ENCODE results near the gene CLEC14A.

CLEC14A gene

DNA sequence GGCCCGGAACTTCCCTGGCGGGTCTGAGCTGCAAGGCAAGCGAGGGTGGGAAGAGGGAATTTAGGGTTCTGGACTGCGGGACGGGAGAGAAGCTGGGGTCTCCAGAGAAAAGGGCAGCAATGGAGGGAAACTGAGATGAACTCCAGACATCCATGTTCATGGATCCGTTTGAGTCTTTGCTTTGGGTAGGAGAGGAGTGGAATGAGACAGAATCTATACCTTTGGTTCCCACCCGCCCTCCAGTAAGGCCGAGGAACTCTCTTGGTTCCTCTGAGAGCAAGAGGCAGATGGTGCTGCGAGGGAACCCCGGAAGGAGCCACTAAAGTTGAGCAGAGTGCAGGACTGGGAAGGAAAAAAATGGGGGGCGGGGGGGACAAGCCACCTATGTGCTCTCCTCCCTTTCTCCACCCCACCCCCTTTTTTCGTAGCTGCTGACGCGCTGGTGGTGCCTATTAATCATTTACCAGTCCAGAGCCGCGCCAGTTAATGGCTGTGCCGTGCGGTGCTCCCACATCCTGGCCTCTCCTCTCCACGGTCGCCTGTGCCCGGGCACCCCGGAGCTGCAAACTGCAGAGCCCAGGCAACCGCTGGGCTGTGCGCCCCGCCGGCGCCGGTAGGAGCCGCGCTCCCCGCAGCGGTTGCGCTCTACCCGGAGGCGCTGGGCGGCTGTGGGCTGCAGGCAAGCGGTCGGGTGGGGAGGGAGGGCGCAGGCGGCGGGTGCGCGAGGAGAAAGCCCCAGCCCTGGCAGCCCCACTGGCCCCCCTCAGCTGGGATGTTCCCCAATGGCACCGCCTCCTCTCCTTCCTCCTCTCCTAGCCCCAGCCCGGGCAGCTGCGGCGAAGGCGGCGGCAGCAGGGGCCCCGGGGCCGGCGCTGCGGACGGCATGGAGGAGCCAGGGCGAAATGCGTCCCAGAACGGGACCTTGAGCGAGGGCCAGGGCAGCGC lies 47.0 kb downstream of the CLEC14A start:
- Histone ChIP-seq H3K36me3 (ENCODE audit: control insufficient read depth, insufficient read depth, low read length) (peaks cover 3% of the 10 kb centered on the region), H3K9me3 (ENCODE audit: control insufficient read depth, low read length) (no peaks in the 10 kb centered on the region), H3K4me1 (ENCODE audit: control insufficient read depth, insufficient read depth, low read length) (peaks cover 14% of the 10 kb centered on the region), H3K27me3 (ENCODE audit: control insufficient read depth, insufficient read depth, low read length) (peaks cover 12% of the 10 kb centered on the region), H3K9ac (ENCODE audit: low read length) (peak overlapping the region; percentile 78), H3K4me3 (ENCODE audit: low read length) (peak overlapping the region; percentile 94)

- peak within 1 kb of the TSS; percentile 78 for H3K9ac ChIP-seq (ENCODE audit: low read length)
- no peaks in the 10 kb centered on the region for H3K9me3 ChIP-seq (ENCODE audit: control insufficient read depth, low read length)
- peaks cover 14% of the 10 kb centered on the region for H3K4me1 ChIP-seq (ENCODE audit: control insufficient read depth, insufficient read depth, low read length)
- peaks cover 12% of the 10 kb centered on the region for H3K27me3 ChIP-seq (ENCODE audit: control insufficient read depth, insufficient read depth, low read length)
- peaks cover 3% of the 10 kb centered on the region for H3K36me3 ChIP-seq (ENCODE audit: control insufficient read depth, insufficient read depth, low read length)
- peak within 1 kb of the TSS; percentile 94 for H3K4me3 ChIP-seq (ENCODE audit: low read length)
Measured at GRCh38 chr14:38207736-38208617, 47.9 kb downstream of the CLEC14A start, which contains the start of gene SSTR1. TSS of gene SSTR1 (plus strand) at chr14:38207904. CDS start at chr14:38209390, 1,486 bp downstream.

GRCh38 chr14:38207377-38207735 lies 48.5 kb downstream of the CLEC14A start:
- peaks cover 12% of the 10 kb centered on the region for H3K27me3 ChIP-seq (ENCODE audit: control insufficient read depth, insufficient read depth, low read length)
- H3K9me3 ChIP-seq (ENCODE audit: control insufficient read depth, low read length), result no peaks in the 10 kb centered on the region
- H3K4me1 ChIP-seq (ENCODE audit: control insufficient read depth, insufficient read depth, low read length), result peaks cover 14% of the 10 kb centered on the region
- peak overlapping the region; percentile 78 for H3K9ac ChIP-seq (ENCODE audit: low read length)
- peaks cover 3% of the 10 kb centered on the region for H3K36me3 ChIP-seq (ENCODE audit: control insufficient read depth, insufficient read depth, low read length)
- peak overlapping the region; percentile 94 for H3K4me3 ChIP-seq (ENCODE audit: low read length)

GRCh38 chr14:38206689-38207376 lies 49.1 kb downstream of the CLEC14A start:
- peaks cover 16% of the 10 kb centered on the region for H3K4me1 ChIP-seq (ENCODE audit: control insufficient read depth, insufficient read depth, low read length)
- H3K9ac ChIP-seq (ENCODE audit: low read length), result peak overlapping the region; percentile 78
- H3K36me3 ChIP-seq (ENCODE audit: control insufficient read depth, insufficient read depth, low read length), result peaks cover 3% of the 10 kb centered on the region
- peak overlapping the region; percentile 94 for H3K4me3 ChIP-seq (ENCODE audit: low read length)
- H3K9me3 ChIP-seq (ENCODE audit: control insufficient read depth, low read length), result no peaks in the 10 kb centered on the region
- H3K27me3 ChIP-seq (ENCODE audit: control insufficient read depth, insufficient read depth, low read length), result peaks cover 12% of the 10 kb centered on the region

GRCh38 chr14:38205949-38206665 lies 49.8 kb downstream of the CLEC14A start:
- Histone ChIP-seq H3K9me3 (ENCODE audit: control insufficient read depth, low read length) (no peaks in the 10 kb centered on the region), H3K36me3 (ENCODE audit: control insufficient read depth, insufficient read depth, low read length) (peaks cover 3% of the 10 kb centered on the region), H3K4me1 (ENCODE audit: control insufficient read depth, insufficient read depth, low read length) (peaks cover 23% of the 10 kb centered on the region), H3K27me3 (ENCODE audit: control insufficient read depth, insufficient read depth, low read length) (peaks cover 12% of the 10 kb centered on the region), H3K4me3 (ENCODE audit: low read length) (no peak overlapping the region), H3K9ac (ENCODE audit: low read length) (no peak overlapping the region)

GRCh38 chr14:38205119-38205813 lies 50.6 kb downstream of the CLEC14A start:
- H3K9me3 ChIP-seq (ENCODE audit: control insufficient read depth, low read length), result no peaks in the 10 kb centered on the region
- H3K27me3 ChIP-seq (ENCODE audit: control insufficient read depth, insufficient read depth, low read length), result peaks cover 7% of the 10 kb centered on the region
- no peak overlapping the region for H3K4me3 ChIP-seq (ENCODE audit: low read length)
- peaks cover 3% of the 10 kb centered on the region for H3K36me3 ChIP-seq (ENCODE audit: control insufficient read depth, insufficient read depth, low read length)
- peaks cover 25% of the 10 kb centered on the region for H3K4me1 ChIP-seq (ENCODE audit: control insufficient read depth, insufficient read depth, low read length)
- no peak overlapping the region for H3K9ac ChIP-seq (ENCODE audit: low read length)

GRCh38 chr14:38204719-38205115 lies 51.2 kb downstream of the CLEC14A start:
- no peak overlapping the region for H3K9ac ChIP-seq (ENCODE audit: low read length)
- peaks cover 2% of the 10 kb centered on the region for H3K27me3 ChIP-seq (ENCODE audit: control insufficient read depth, insufficient read depth, low read length)
- peaks cover 1% of the 10 kb centered on the region for H3K36me3 ChIP-seq (ENCODE audit: control insufficient read depth, insufficient read depth, low read length)
- H3K4me3 ChIP-seq (ENCODE audit: low read length), result no peak overlapping the region
- H3K9me3 ChIP-seq (ENCODE audit: control insufficient read depth, low read length), result no peaks in the 10 kb centered on the region
- H3K4me1 ChIP-seq (ENCODE audit: control insufficient read depth, insufficient read depth, low read length), result peaks cover 22% of the 10 kb centered on the region
